ENCODE measurements around the gene CTIF. TPM values are rescaled to one million over a fixed set of nuclear protein-coding genes. Genes with fewer than 3 reads are reported as not detected.

CTIF gene
- total RNA-seq, 6 donors from 2014 or later = 32.1 to 62.4 (median 47.8) TPM

GRCh38 chr18:48777026-48777743 lies 238.4 kb downstream of the CTIF start:
- ATAC-seq (ENCODE audit: low FRiP score in 2 of 2) = peak; percentile 64 to 65
- Histone ChIP-seq H3K27me3 (no peaks in the 10 kb centered on the region), H3K9me3 (no peaks in the 10 kb centered on the region), H3K27ac (peak overlapping the region; percentile 28 to 54 (median 36)), H3K4me3 (no peak overlapping the region), H3K36me3 (no peaks in the 10 kb centered on the region), H3K4me1 (peaks cover 54 to 58% (median 56%) of the 10 kb centered on the region in 4 donors)
- 47 to 61% methylated on average over 4 to 13 of the region's 13 CpGs for WGBS, 2 donors
- TF ChIP-seq EP300 (IDR thresholded peaks at IDR 0.05) (no peak), POLR2AphosphoS5 (IDR thresholded peaks at IDR 0.05) (no peak), CTCF (IDR thresholded peaks at IDR 0.05) (peak; percentile 76 to 95 (median 91))
- peak; percentile 70 to 93 for DNase-seq

- no peak for DNase-seq
- peak in 3 of 6 experiments; percentile 11 to 32 (median 24) for TF ChIP-seq CTCF (IDR thresholded peaks at IDR 0.05)
- no peak for TF ChIP-seq POLR2AphosphoS5 (IDR thresholded peaks at IDR 0.05)
- Histone ChIP-seq H3K4me3 (no peak overlapping the region), H3K27ac (peak overlapping the region; percentile 28 to 54 (median 36)), H3K36me3 (no peaks in the 10 kb centered on the region), H3K9me3 (no peaks in the 10 kb centered on the region), H3K4me1 (peaks cover 59 to 64% (median 62%) of the 10 kb centered on the region in 4 donors), H3K27me3 (no peaks in the 10 kb centered on the region)
- ATAC-seq (ENCODE audit: low FRiP score in 2 of 2) = no peak
- WGBS, 2 donors = 68 to 74% methylated on average over 8 of the region's 8 CpGs
Measured at GRCh38 chr18:48777744-48778116, 238.9 kb downstream of the CTIF start.

- Histone ChIP-seq H3K27ac (peak overlapping the region in 3 of 4 donors; percentile 40 to 86 (median 42)), H3K4me1 (peaks cover 64 to 69% (median 67%) of the 10 kb centered on the region in 4 donors)
Measured at GRCh38 chr18:48778344-48779011, 239.6 kb downstream of the CTIF start.

GRCh38 chr18:48779462-48779861 lies 240.6 kb downstream of the CTIF start:
- Histone ChIP-seq H3K4me3 (no peak overlapping the region), H3K27me3 (no peaks in the 10 kb centered on the region), H3K27ac (peak overlapping the region in 3 of 4 donors; percentile 75 to 86 (median 84)), H3K36me3 (peaks cover 0 to 2% (median 0%) of the 10 kb centered on the region in 4 donors), H3K9me3 (no peaks in the 10 kb centered on the region), H3K4me1 (peaks cover 64 to 73% (median 71%) of the 10 kb centered on the region in 4 donors)
- WGBS, 2 donors = 74 to 83% methylated on average over 7 of the region's 7 CpGs
- ATAC-seq (ENCODE audit: low FRiP score in 2 of 2) = no peak
- TF ChIP-seq POLR2AphosphoS5 (IDR thresholded peaks at IDR 0.05) (no peak), CTCF (IDR thresholded peaks at IDR 0.05) (no peak), EP300 (IDR thresholded peaks at IDR 0.05) (no peak), POLR2A (IDR thresholded peaks at IDR 0.05) (no peak)
- no peak for DNase-seq

More at GRCh38 chr18:48778344-48779011, 239.6 kb downstream of the CTIF start:
- Histone ChIP-seq H3K4me3 (no peak overlapping the region), H3K36me3 (no peaks in the 10 kb centered on the region), H3K27me3 (no peaks in the 10 kb centered on the region), H3K9me3 (no peaks in the 10 kb centered on the region)
- TF ChIP-seq POLR2AphosphoS5 (IDR thresholded peaks at IDR 0.05) = peak in 1 of 2 donors; percentile 50
- TF ChIP-seq CTCF (IDR thresholded peaks at IDR 0.05) = no peak
- ATAC-seq (ENCODE audit: low FRiP score in 2 of 2) = no peak
- WGBS, 2 donors = 85 to 90% methylated on average over 9 to 13 of the region's 13 CpGs
- no peak for DNase-seq
